IMR-90 (cell line): ENCODE measurements around the gene CXCL13. TPM values are rescaled to one million over a fixed set of nuclear protein-coding genes. Genes with fewer than 3 reads are reported as not detected.

Source experiments
- ATAC-seq: fragments of 200-7000 bp; cut with Tn5 transposase; 2 replicates; pipeline ENCODE4 v1.9.1; 2020; ENCODE audit warnings: low read depth, mild to moderate bottlenecking, moderate library complexity
- BruUV-seq: library from RNA; stranded (reverse); fragments of 400-500 nt; replicated peaks from 2 replicates; lab custom pipeline; 2021; lab: Mats Ljungman, UMichigan
- CTCF ChIA-PET: fragments of 300-600 bp; formaldehyde crosslinking; extraction: SDS; loops from one replicate; lab custom pipeline; 2021; ENCODE audit warnings: antibody characterized with exemption; lab: Yijun Ruan, JAX
- POLR2A ChIA-PET: fragments of 300-600 bp; sonication (Branson Sonifier 250); formaldehyde crosslinking; loops from one replicate; lab custom pipeline; 2022; ENCODE audit warnings: antibody characterized with exemption; ENCODE audit not compliant: unreplicated experiment; lab: Charles Lee
- DNase-seq: peaks from one replicate; pipeline ENCODE4 v3.0.0; 2013
- H2AFZ ChIP-seq: replicated peaks from 2 replicates; pipeline ENCODE3; 2013; ENCODE audit warnings: low read length, mild to moderate bottlenecking; ENCODE audit not compliant: poor library complexity
- H2AK5ac ChIP-seq: 2 replicates; pipeline ENCODE4 v1.6.1; 2013; ENCODE audit warnings: low read depth, low read length, inconsistent platforms
- H2AK9ac ChIP-seq: replicated peaks from 2 replicates; pipeline ENCODE3; 2013; ENCODE audit warnings: mild to moderate bottlenecking, low read depth, low read length, moderate library complexity; ENCODE audit not compliant: poor library complexity
- H2BK120ac ChIP-seq: 2 replicates; pipeline ENCODE4 v1.6.1; 2013; ENCODE audit warnings: low read depth, low read length, inconsistent platforms
- H2BK15ac ChIP-seq: 3 replicates; pipeline ENCODE4 v1.6.1; 2013; ENCODE audit warnings: low read depth, low read length, inconsistent platforms
- H2BK20ac ChIP-seq: 2 replicates; pipeline ENCODE4 v1.6.1; 2013; ENCODE audit warnings: low read depth, mild to moderate bottlenecking, inconsistent platforms, low read length, moderate library complexity
- H2BK5ac ChIP-seq: 2 replicates; pipeline ENCODE4 v1.6.1; 2013; ENCODE audit warnings: mild to moderate bottlenecking, low read depth, low read length, inconsistent platforms; ENCODE audit not compliant: poor library complexity, severe bottlenecking
- H3K14ac ChIP-seq: replicated peaks from 2 replicates; pipeline ENCODE4 v1.6.1; 2013; ENCODE audit warnings: low read depth, low read length, inconsistent platforms
- H3K18ac ChIP-seq: 2 replicates; pipeline ENCODE4 v1.6.1; 2013; ENCODE audit warnings: low read depth, low read length, control low read depth
- H3K23ac ChIP-seq: 2 replicates; pipeline ENCODE4 v1.6.1; 2013; ENCODE audit warnings: low read depth, low read length, inconsistent platforms
- H3K27ac ChIP-seq: 2 replicates; pipeline ENCODE4 v1.5.1; 2013; ENCODE audit warnings: mild to moderate bottlenecking, control low read depth, low read length; ENCODE audit not compliant: insufficient read depth
- H3K27me3 ChIP-seq: 2 replicates; pipeline ENCODE4 v1.6.1; 2013; ENCODE audit warnings: low read length; ENCODE audit not compliant: control insufficient read depth, insufficient read depth
- H3K36me3 ChIP-seq: 2 replicates; pipeline ENCODE4 v1.6.1; 2013; ENCODE audit warnings: low read length, mixed read lengths; ENCODE audit not compliant: control insufficient read depth, insufficient read depth
- H3K4ac ChIP-seq: 2 replicates; pipeline ENCODE4 v1.6.1; 2013; ENCODE audit warnings: low read depth, low read length, inconsistent platforms
- H3K4me1 ChIP-seq: 2 replicates; pipeline ENCODE4 v1.6.1; 2013; ENCODE audit warnings: low read length, mixed read lengths; ENCODE audit not compliant: control insufficient read depth, insufficient read depth
- H3K4me2 ChIP-seq: 2 replicates; pipeline ENCODE4 v1.6.1; 2013; ENCODE audit warnings: low read depth, mild to moderate bottlenecking, control low read depth, low read length, moderate library complexity
- H3K4me3 ChIP-seq: 2 replicates; pipeline ENCODE4 v1.5.1; 2013; ENCODE audit warnings: low read depth, mild to moderate bottlenecking, control low read depth, low read length, moderate library complexity; ENCODE audit not compliant: insufficient read depth
- H3K56ac ChIP-seq: 2 replicates; pipeline ENCODE4 v1.6.1; 2013; ENCODE audit warnings: low read length, inconsistent platforms; ENCODE audit not compliant: insufficient read depth; ENCODE audit errors: extremely low read depth
- H3K79me1 ChIP-seq, 2 experiments: 2 replicates each; pipeline ENCODE4 v1.6.1; 2013; ENCODE audit warnings: low read length in 2 of 2, inconsistent platforms in 1 of 2, low read depth in 1 of 2
- H3K9ac ChIP-seq: 2 replicates; pipeline ENCODE4 v1.6.1; 2013; ENCODE audit warnings: low read depth, low read length, control low read depth
- H3K9me1 ChIP-seq: 2 replicates; pipeline ENCODE4 v1.6.1; 2013; ENCODE audit warnings: low read length, inconsistent platforms; ENCODE audit not compliant: insufficient read depth
- H3K9me3 ChIP-seq: 2 replicates; pipeline ENCODE4 v1.6.1; 2013; ENCODE audit warnings: low read length; ENCODE audit not compliant: control insufficient read depth, insufficient read depth
- H4K20me1 ChIP-seq: 2 replicates; pipeline ENCODE4 v1.6.1; 2013; ENCODE audit warnings: low read length, inconsistent platforms; ENCODE audit not compliant: insufficient read depth
- H4K5ac ChIP-seq: 2 replicates; pipeline ENCODE4 v1.6.1; 2013; ENCODE audit warnings: mild to moderate bottlenecking, low read depth, low read length, control low read depth
- H4K8ac ChIP-seq, 2 experiments: 2 replicates each; pipeline ENCODE4 v1.6.1; 2013; ENCODE audit warnings: low read depth in 2 of 2, low read length in 2 of 2, control low read depth in 1 of 2, inconsistent platforms in 1 of 2
- H4K91ac ChIP-seq: 2 replicates; pipeline ENCODE4 v1.6.1; 2013; ENCODE audit warnings: low read depth, low read length, inconsistent platforms; ENCODE audit not compliant: insufficient read depth
- RCOR1 ChIP-seq: IDR thresholded peaks from 2 replicates; pipeline ENCODE4 v1.6.1; 2012; ENCODE audit warnings: mild to moderate bottlenecking, low read length, improper control_type of control experiment; ENCODE audit not compliant: insufficient replicate concordance
- RFX5 ChIP-seq: IDR thresholded peaks from 2 replicates; pipeline ENCODE4 v1.8.0; 2012; ENCODE audit warnings: low read depth, mild to moderate bottlenecking, low read length, moderate library complexity
- WGBS, 2 experiments: methylation state at CpG; one replicate each; pipeline versions ENCODE4 v1.1.5 to v1.1.7; 2013; ENCODE audit warnings: missing lambda C conversion rate in 2 of 2; ENCODE audit not compliant: insufficient read length in 1 of 2; ENCODE audit errors: extremely low coverage in 2 of 2; 5-methylcytosine and 5-hydroxymethylcytosine counted together
- dilution Hi-C: fragments of 300-500 bp; cut with HindIII; formaldehyde crosslinking; loops from one replicate; pipeline ENCODE4 v1.14.3; 2018; ENCODE audit warnings: low sequenced_read_pairs; ENCODE audit not compliant: unreplicated experiment
- in situ Hi-C: fragments of 300-500 bp; cut with MboI; formaldehyde crosslinking; loops from 3 replicates; pipeline ENCODE4 v1.14.3; 2019; ENCODE audit warnings: low sequenced_read_pairs, inconsistent platforms, mixed read lengths
- intact Hi-C: fragments of 100-400 bp; cut with micrococcal nuclease; formaldehyde crosslinking; loops from 2 replicates; pipeline ENCODE4 v1.10.0; 2022
- polyA plus RNA-seq, 3 experiments: library from polyadenylated mRNA; depleted of rRNA; stranded (reverse); fragments of >200 nt; gene quantifications; 2 replicates each; pipeline ENCODE4 v1.2.3, GENCODE V29; 2012; ENCODE audit warnings: low replicate concordance in 1 of 3
- total RNA-seq: library from RNA; depleted of rRNA; stranded (reverse); fragments of >200 nt; gene quantifications from 2 replicates; pipeline ENCODE4 v1.2.3, GENCODE V29; 2012

CXCL13 gene
- total and polyA plus RNA-seq, 2 of the 4 experiments (the other 2 are of a cell fraction): not detected

GRCh38 chr4:77581724-77582123 is 23.9 kb upstream of the CXCL13 start:
- Histone ChIP-seq H3K14ac (no peak overlapping the region), H4K20me1 (no peaks in the 10 kb centered on the region), H3K27ac (no peak overlapping the region), H2BK20ac (no peak overlapping the region), H2AK5ac (no peak overlapping the region), H3K23ac (no peak overlapping the region), H3K4ac (no peak overlapping the region), H4K5ac (no peak overlapping the region), H4K8ac (no peak overlapping the region), H3K79me1 (no peaks in the 10 kb centered on the region), H3K18ac (no peak overlapping the region), H3K27me3 (peaks cover 3% of the 10 kb centered on the region; the same call in 1 of the 2 replicates), H3K56ac (no peak overlapping the region), H2BK5ac (no peak overlapping the region), H3K36me3 (no peaks in the 10 kb centered on the region), H3K9ac (no peak overlapping the region), H3K4me3 (no peak overlapping the region), H3K9me1 (peaks cover 6% of the 10 kb centered on the region; the same call in 1 of the 2 replicates), H4K91ac (no peak overlapping the region), H2AFZ (no peak overlapping the region), H3K4me1 (peaks cover 7% of the 10 kb centered on the region), H2BK120ac (no peak overlapping the region), H2BK15ac (no peak overlapping the region), H3K9me3 (no peaks in the 10 kb centered on the region), H3K4me2 (no peak overlapping the region), H2AK9ac (no peak overlapping the region)
- ChIA-PET POLR2A (no interaction called here), CTCF (no interaction called here)
- dilution Hi-C loops (no loop called here), in situ Hi-C loops (no loop called here), intact Hi-C loops (no loop called here)
- BruUV-seq: no TSS peak
- WGBS, 2 experiments: 33% methylated on average over 1 of the region's 4 CpGs; no CpG with 5 or more reads in 1 of the 2 experiments
- no peak for TF ChIP-seq RFX5
- TF ChIP-seq RCOR1: no peak
- ATAC-seq (no peak), DNase-seq (no peak)
